Endothelial cell of umbilical vein (primary cell): Measurements from ENCODE around the gene RABGGTA. TPM values are rescaled to one million over a fixed set of nuclear protein-coding genes. Genes with fewer than 3 reads are reported as not detected.

Experiments
- BruUV-seq: library from RNA; stranded (reverse); fragments of 400-500 nt; replicated peaks from 2 replicates; lab custom pipeline; 2021; lab: Mats Ljungman, UMichigan
- CTCF ChIA-PET: fragments of 300-600, 350-600 bp; sonication (Branson Sonifier 250); formaldehyde crosslinking; loops from one replicate; lab custom pipeline; 2021; ENCODE audit warnings: antibody characterized with exemption, inconsistent platforms; lab: Charles Lee
- POLR2A ChIA-PET: fragments of 300-600, 350-600 bp; sonication (Branson Sonifier 250); formaldehyde crosslinking; loops from one replicate; lab custom pipeline; 2021; ENCODE audit warnings: antibody characterized with exemption, inconsistent platforms; lab: Charles Lee
- DNase-seq: peaks from one replicate; pipeline ENCODE4 v3.0.0-alpha.2; 2011; ENCODE audit warnings: low read depth, low spot score
- FAIRE-seq: peaks from 2 replicates; lab custom pipeline; 2011; peaks lifted over from hg19 to GRCh38; lab: Jason Lieb, UNC
- H2AFZ ChIP-seq: 2 replicates; pipeline ENCODE4 v1.6.0; 2012; ENCODE audit warnings: low read depth, low read length, control low read depth, inconsistent platforms
- H3K27ac ChIP-seq: 2 replicates; pipeline ENCODE4 v1.5.1; 2011; ENCODE audit warnings: low read depth, mild to moderate bottlenecking, control low read depth, low read length, moderate library complexity; ENCODE audit not compliant: insufficient read depth
- H3K27me3 ChIP-seq, 2 experiments: 2 replicates each; pipeline versions ENCODE4 v1.6.0 to v1.6.1; 2011; ENCODE audit warnings: low read length in 2 of 2, mixed read lengths in 1 of 2; ENCODE audit not compliant: control insufficient read depth in 2 of 2, insufficient read depth in 2 of 2
- H3K36me3 ChIP-seq, 2 experiments: 2 replicates in 1 of 2; 3 replicates in 1 of 2; pipeline ENCODE4 v1.5.1; 2011; ENCODE audit warnings: low read length in 2 of 2, mild to moderate bottlenecking in 1 of 2, moderate library complexity in 1 of 2; ENCODE audit not compliant: control insufficient read depth in 2 of 2, insufficient read depth in 2 of 2; ENCODE audit errors: extremely low read depth in 1 of 2
- H3K4me1 ChIP-seq: 3 replicates; pipeline ENCODE4 v1.5.1; 2011; ENCODE audit warnings: mild to moderate bottlenecking, low read length; ENCODE audit not compliant: control insufficient read depth, insufficient read depth; ENCODE audit errors: extremely low read depth
- H3K4me2 ChIP-seq: 2 replicates; pipeline ENCODE4 v1.6.1; 2011; ENCODE audit warnings: low read length, control low read depth, mixed read lengths; ENCODE audit not compliant: insufficient read depth
- H3K4me3 ChIP-seq, 3 experiments: fragments of 200-600 bp in 1 of 3; sonication (generic), shearing (Covaris generic) in 1 of 3; replicated peaks in 1 of 3; 2 replicates each; pipeline ENCODE4 v1.5.1; 2011 to 2016; ENCODE audit warnings: control low read depth in 3 of 3, low read length in 3 of 3, mild to moderate bottlenecking in 2 of 3, inconsistent platforms in 1 of 3, low read depth in 1 of 3, moderate library complexity in 1 of 3; ENCODE audit not compliant: insufficient read depth in 1 of 3
- H3K79me2 ChIP-seq: 2 replicates; pipeline ENCODE4 v1.6.0; 2012; ENCODE audit warnings: low read length, inconsistent platforms; ENCODE audit not compliant: control insufficient read depth, insufficient read depth
- H3K9ac ChIP-seq: replicated peaks from 2 replicates; pipeline ENCODE3; 2011; ENCODE audit warnings: low read length, control low read depth; ENCODE audit not compliant: insufficient read depth; ENCODE audit errors: extremely low read depth
- H3K9me1 ChIP-seq: replicated peaks from 3 replicates; pipeline ENCODE4 v1.6.0; 2011; ENCODE audit warnings: mild to moderate bottlenecking, low read length; ENCODE audit not compliant: control insufficient read depth, insufficient read depth; ENCODE audit errors: extremely low read depth
- H3K9me3 ChIP-seq: replicated peaks from 2 replicates; pipeline ENCODE4 v1.5.1; 2012; ENCODE audit warnings: low read length, inconsistent platforms; ENCODE audit not compliant: control insufficient read depth, insufficient read depth
- H4K20me1 ChIP-seq: replicated peaks from 2 replicates; pipeline ENCODE3; 2011; ENCODE audit warnings: mild to moderate bottlenecking, low read length; ENCODE audit not compliant: control insufficient read depth, insufficient read depth; ENCODE audit errors: extremely low read depth
- EZH2 ChIP-seq: IDR thresholded peaks from 2 replicates; pipeline ENCODE4 v1.6.1; 2012; ENCODE audit warnings: borderline replicate concordance, low read depth, mild to moderate bottlenecking, moderate library complexity, low read length, inconsistent platforms; ENCODE audit not compliant: severe bottlenecking
- FOS ChIP-seq: IDR thresholded peaks from 2 replicates; pipeline ENCODE4 v1.6.1; 2011; ENCODE audit warnings: mild to moderate bottlenecking, low read length, moderate library complexity, borderline replicate concordance; ENCODE audit not compliant: insufficient read depth
- MAX ChIP-seq: IDR thresholded peaks from 2 replicates; pipeline ENCODE4 v1.6.1; 2011; ENCODE audit not compliant: insufficient read depth, insufficient read length
- MYC ChIP-seq: IDR thresholded peaks from one replicate; pipeline ENCODE4 v1.6.1; 2011; ENCODE audit warnings: mild to moderate bottlenecking, low read depth, low read length
- POLR2AphosphoS5 ChIP-seq: IDR thresholded peaks from 2 replicates; pipeline ENCODE4 v1.6.1; 2012; ENCODE audit warnings: low read depth, mild to moderate bottlenecking, control low read depth, low read length, moderate library complexity; ENCODE audit not compliant: insufficient read depth
- dilution Hi-C: fragments of 300-500 bp; cut with MboI; formaldehyde crosslinking; loops from one replicate; pipeline ENCODE4 v1.15.0; 2019; ENCODE audit warnings: low sequenced_read_pairs; ENCODE audit not compliant: extremely low pct_ligation_motif_present
- intact Hi-C: fragments of 100-400 bp; cut with micrococcal nuclease; formaldehyde crosslinking; loops from one replicate; pipeline ENCODE4 v1.10.0; 2022
- polyA plus RNA-seq, 4 experiments: library from polyadenylated mRNA; depleted of rRNA in 3 of 4; stranded (reverse) in 3 of 4; unstranded in 1 of 4; fragments of >200 nt; gene quantifications; 2 replicates each; pipeline versions ENCODE4 v1.2.1 to v1.2.3, GENCODE V29; 2011 to 2012; ENCODE audit warnings: missing spikeins in 1 of 4
- total RNA-seq: library from RNA; stranded (reverse); gene quantifications from 2 replicates; pipeline ENCODE4 v1.2.3, GENCODE V29; 2021
- TF ChIP-seq, protein P1 (sequence below), 2 donors: IDR thresholded peaks; 1 replicate in 1 of 2; 2 replicates in 1 of 2; pipeline ENCODE4 v1.5.1; 2011; ENCODE audit warnings: low read length in 2 of 2, mild to moderate bottlenecking in 2 of 2, moderate library complexity in 2 of 2, control low read depth in 1 of 2, inconsistent platforms in 1 of 2, low read depth in 1 of 2; ENCODE audit not compliant: insufficient read depth in 1 of 2; ENCODE audit errors: extremely low read depth in 1 of 2

Gene RABGGTA
- total and polyA plus RNA-seq, 2 donors (not counting 3 experiments of a cell fraction or from before 2014, with no cell fraction given) = 29.3 to 80.1 TPM

DNA sequence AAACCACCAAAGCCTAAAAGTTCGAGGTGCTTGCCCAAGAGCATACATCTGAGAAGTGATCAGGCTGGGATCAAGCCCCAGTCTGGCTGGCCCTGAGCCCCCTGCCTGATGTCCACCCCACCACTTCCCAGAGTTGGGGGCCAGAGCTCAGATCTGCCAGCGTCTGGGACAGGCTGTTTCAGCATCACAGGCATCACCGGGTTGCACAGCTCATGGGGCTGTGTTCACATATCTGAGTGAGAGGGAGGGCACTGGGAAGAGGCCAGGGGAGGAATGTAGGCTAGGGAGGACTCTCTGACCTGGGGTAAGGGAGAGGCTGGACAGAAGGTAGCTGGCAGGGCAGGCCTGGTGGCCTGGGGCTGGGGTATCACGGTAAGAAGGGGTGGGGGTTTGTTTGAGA, 14.4 kb downstream of the RABGGTA start:
- Histone ChIP-seq H3K4me2 (no peak overlapping the region), H2AFZ (no peak overlapping the region), H3K9me1 (no peaks in the 10 kb centered on the region), H3K9me3 (no peaks in the 10 kb centered on the region), H3K27me3 (no peaks in the 10 kb centered on the region), H3K9ac (no peak overlapping the region), H3K4me1 (no peaks in the 10 kb centered on the region), H3K79me2 (no peaks in the 10 kb centered on the region), H3K27ac (no peak overlapping the region), H3K4me3 (no peak overlapping the region), H4K20me1 (no peaks in the 10 kb centered on the region), H3K36me3 (peaks cover 0 to 3% of the 10 kb centered on the region in 2 experiments)
- CTCF ChIA-PET = interaction anchor here (0.8 to 1.6 kb wide), 4 partner anchors 14 to 51 kb away, joined by 3 to 4 read pairs (median 4); partner anchors contain the start of genes CIDEB and RABGGTA
- DNase-seq = no peak
- no peak for FAIRE-seq
- intact Hi-C loops = no loop called here
- TF ChIP-seq MAX (no peak), MYC (no peak)
- TF ChIP-seq, protein P1, sequence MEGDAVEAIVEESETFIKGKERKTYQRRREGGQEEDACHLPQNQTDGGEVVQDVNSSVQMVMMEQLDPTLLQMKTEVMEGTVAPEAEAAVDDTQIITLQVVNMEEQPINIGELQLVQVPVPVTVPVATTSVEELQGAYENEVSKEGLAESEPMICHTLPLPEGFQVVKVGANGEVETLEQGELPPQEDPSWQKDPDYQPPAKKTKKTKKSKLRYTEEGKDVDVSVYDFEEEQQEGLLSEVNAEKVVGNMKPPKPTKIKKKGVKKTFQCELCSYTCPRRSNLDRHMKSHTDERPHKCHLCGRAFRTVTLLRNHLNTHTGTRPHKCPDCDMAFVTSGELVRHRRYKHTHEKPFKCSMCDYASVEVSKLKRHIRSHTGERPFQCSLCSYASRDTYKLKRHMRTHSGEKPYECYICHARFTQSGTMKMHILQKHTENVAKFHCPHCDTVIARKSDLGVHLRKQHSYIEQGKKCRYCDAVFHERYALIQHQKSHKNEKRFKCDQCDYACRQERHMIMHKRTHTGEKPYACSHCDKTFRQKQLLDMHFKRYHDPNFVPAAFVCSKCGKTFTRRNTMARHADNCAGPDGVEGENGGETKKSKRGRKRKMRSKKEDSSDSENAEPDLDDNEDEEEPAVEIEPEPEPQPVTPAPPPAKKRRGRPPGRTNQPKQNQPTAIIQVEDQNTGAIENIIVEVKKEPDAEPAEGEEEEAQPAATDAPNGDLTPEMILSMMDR (IDR thresholded peaks at IDR 0.05; ENCODE audit: extremely low read depth in 1 of 2, insufficient read depth in 1 of 2, low read depth in 1 of 2, low read length in 2 of 2) = no peak
- POLR2A ChIA-PET = no interaction called here
- no TSS peak for BruUV-seq
- dilution Hi-C loops = no loop called here

GRCh38 chr14:24255931-24256711, 15.3 kb downstream of the RABGGTA start:
- DNase-seq (no peak), FAIRE-seq (no peak)
- H3K27ac ChIP-seq = no peak overlapping the region
- no peaks in the 10 kb centered on the region for H3K4me1 ChIP-seq
- H4K20me1 ChIP-seq = no peaks in the 10 kb centered on the region
- TF ChIP-seq POLR2AphosphoS5 (no peak), EZH2 (no peak), FOS (no peak)
- TF ChIP-seq, protein P1 (IDR thresholded peaks at IDR 0.05; ENCODE audit: extremely low read depth in 1 of 2, insufficient read depth in 1 of 2, low read depth in 1 of 2, low read length in 2 of 2) = no peak
- BruUV-seq = no TSS peak
- no peak overlapping the region for H2AFZ ChIP-seq
- dilution Hi-C loops (no loop called here), intact Hi-C loops (no loop called here)
- no peak overlapping the region for H3K9ac ChIP-seq
- no peaks in the 10 kb centered on the region for H3K27me3 ChIP-seq
- ChIA-PET POLR2A (no interaction called here), CTCF (interaction anchor here (1.0 to 1.2 kb wide), 2 partner anchors 16 to 41 kb away, joined by 3 to 4 read pairs; no protein-coding TSS in a partner anchor)
- H3K4me2 ChIP-seq = no peak overlapping the region
- peaks cover 0 to 3% of the 10 kb centered on the region in 2 experiments for H3K36me3 ChIP-seq
- H3K4me3 ChIP-seq = no peak overlapping the region
- no peaks in the 10 kb centered on the region for H3K79me2 ChIP-seq
- H3K9me1 ChIP-seq = no peaks in the 10 kb centered on the region
- H3K9me3 ChIP-seq = no peaks in the 10 kb centered on the region
